NCI-H226 (cell line): ENCODE results near the gene PPIP5K1.

Experiments used
- DNase-seq: peaks from one replicate; pipeline ENCODE4 v3.0.0-alpha.2; 2015

PPIP5K1 gene

DNA sequence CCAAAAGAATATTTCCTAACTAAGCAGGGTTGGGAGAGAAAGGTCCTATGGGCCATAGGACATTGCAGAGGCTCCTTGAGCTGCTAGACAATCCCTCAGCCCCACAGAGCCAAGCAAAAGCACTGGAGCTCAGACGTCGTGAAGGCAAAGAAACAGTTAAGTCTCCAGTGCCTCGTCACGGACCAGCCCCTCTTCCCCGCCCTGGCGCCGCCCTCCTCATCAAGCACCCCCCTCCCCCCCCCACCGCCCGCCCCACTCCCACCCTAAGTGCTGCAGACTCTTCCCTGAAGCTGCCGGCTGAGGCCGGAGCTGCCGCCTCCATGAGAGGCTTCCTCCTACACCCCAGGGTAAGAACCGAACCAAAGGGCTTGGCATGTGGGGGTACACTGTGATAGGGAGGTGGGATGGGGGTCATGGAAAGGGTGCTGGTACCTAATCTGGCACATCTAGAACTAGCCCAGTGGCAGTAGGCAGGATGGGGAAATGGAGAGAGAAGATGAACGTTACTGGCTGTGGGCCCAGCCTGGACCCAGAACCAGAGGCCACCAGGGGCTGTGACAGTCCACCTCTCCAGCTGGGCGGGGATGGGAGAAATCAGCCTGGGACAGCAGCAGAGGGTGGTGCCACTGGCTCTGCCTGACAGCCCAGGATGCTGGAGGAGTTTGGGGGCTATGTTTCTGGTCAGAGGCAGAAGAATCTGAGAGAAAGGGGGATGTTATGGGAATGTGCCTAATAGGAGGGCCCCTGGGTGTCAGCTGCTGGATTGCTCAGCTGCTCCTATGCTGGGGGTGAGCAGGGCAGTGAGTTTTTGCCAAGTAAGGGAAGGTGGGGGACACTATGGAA is 72.4 kb downstream of the PPIP5K1 start, which contains the start of gene MAP1A:
Gene MAP1A (plus strand): TSS at position 255 of the 843 bp plus-strand sequence. CDS start 3,866 bp downstream, outside the sequence.
- no peak for DNase-seq

GRCh38 chr15:43516801-43517353 is 73.1 kb downstream of the PPIP5K1 start:
- no peak for DNase-seq

DNA sequence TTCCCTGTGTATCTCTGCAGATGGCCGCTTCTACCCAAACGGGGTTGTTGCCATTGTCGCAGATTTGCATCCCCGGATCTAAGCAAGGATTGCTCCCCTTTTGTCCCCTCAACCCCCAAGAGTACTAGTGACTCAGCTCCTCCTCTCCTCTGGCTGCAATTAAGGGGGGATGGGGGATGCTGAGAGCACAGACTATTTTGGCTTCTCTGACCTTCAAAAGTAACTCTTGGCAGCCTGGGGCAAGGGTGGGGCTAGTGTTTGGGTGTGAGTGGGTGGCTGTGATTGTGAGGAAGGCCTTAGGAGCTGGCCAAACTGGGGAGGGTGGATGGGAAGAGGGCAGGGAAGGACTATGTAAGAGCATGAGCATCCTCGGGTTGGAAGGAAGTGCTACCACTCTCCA is 73.8 kb downstream of the PPIP5K1 start:
- DNase-seq = no peak

DNA sequence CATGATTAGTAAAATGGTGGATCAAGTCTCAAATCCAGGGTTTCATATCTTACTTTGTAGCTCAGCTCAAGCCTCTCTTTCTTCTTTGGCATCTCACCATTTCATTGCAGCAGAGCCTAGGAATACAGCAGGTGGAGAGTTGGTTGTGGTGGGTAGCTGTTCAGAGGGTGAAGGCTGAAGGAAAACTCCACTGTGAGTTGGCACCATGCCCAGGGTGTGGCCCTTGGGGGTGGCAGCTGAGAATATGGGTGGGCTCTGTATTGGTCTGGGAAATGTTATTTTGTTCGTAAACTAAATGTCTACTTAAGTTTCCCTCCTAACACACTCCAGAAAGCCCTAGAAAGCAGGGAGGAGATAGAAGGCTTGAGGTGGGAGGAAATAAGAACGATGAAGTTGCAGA is 74.3 kb downstream of the PPIP5K1 start:
- no peak for DNase-seq

DNA sequence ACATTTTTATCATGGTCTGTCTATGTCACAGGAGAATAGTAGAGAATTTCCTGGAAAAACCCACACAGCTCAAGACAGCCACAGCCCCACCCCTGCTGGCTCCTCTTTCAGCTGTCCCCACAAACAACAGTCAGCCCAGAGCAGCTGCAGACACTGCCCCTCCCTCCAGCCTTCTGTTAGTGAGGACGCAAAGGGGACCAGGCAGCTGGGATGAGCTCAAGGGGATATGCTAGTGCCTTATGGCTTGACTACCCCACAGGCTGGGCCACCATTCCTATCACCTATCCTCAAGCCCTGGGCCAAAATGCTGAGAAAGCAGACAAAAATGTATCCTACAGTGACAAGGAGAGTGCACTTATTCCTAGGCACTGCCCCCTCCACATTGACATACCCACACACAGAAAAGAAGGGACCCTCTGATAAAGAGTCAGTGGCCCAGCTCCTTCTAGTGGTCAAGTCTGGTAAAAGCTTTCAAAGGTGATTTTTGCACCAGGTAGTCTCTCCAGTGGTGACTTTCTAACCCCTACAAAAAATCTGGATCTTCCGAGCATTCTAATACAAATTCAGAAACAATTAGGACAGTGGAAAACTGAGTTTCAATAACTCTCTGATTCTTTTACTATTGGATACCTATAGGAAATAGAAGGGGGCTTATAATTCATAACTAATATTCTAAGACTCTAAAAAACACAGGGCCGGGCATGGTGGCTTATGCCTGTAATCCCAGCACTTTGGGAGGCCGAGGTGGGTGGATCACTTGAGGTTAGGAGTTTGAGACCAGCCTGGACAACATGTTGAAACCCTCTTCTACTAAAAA is 75.6 kb downstream of the PPIP5K1 start:
- DNase-seq = no peak

DNA sequence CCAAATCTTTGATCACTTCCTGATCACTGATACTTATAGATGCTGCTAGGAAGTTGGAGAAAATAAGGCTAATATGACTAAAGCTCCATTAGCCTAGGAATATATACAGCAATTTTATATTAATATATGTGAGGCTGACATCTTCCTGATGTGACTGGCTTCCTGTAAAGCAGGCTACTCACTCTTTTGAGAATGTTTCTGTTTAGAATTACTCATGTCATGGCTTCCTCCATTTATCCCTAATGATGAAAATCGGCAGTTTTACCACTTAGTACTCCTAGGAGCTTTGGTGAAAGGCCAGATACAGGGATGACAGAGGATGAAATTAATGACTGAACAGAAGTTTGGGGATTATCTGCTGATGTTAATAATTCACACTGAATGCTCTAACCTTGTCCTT is 76.5 kb downstream of the PPIP5K1 start:
- no peak for DNase-seq

DNA sequence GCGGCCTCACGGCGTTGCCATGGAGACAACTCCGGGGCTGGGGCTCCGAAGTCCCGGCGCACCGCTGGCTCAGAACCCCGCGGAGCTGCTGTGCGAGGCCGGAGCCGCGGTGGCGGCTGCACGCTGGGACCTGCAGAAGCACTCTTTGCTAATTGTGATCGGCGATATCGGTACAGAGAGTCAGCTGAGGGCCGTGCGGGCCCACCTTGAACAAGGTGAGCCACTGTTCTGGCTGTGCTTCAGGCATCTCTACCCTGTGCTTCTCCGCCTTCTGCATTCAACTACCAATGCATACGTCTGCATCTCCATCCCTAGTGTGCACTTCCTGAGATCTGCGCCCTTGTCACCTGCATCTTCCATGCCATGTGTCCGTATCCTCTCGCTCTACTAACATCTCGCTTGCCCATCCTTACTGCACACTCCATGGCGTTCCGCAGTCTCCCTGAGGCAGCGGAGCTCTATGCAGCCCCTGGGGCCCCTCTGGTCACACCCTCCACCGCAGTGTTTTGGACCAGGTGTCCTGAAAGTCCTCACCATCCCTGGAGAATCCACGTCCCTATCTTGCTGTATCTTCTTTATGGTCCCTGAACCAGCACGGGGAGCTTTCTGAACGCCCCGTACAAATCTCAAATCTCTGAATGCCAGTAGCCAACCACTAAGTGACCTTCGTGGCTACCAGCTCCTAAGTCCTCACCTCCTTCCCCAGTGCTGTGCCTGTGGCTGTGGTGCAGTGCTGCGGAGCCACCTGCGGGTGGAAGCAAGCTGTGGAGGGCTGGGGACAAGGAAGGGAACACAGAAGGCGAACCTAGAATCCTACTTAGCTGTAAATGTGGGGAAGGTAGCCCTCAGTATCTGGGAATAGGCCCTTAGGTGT is 78.8 kb downstream of the PPIP5K1 start:
- no peak for DNase-seq

- DNase-seq = peak; percentile 92
Measured at GRCh38 chr15:43510200-43511011, 79.6 kb downstream of the PPIP5K1 start.

DNA sequence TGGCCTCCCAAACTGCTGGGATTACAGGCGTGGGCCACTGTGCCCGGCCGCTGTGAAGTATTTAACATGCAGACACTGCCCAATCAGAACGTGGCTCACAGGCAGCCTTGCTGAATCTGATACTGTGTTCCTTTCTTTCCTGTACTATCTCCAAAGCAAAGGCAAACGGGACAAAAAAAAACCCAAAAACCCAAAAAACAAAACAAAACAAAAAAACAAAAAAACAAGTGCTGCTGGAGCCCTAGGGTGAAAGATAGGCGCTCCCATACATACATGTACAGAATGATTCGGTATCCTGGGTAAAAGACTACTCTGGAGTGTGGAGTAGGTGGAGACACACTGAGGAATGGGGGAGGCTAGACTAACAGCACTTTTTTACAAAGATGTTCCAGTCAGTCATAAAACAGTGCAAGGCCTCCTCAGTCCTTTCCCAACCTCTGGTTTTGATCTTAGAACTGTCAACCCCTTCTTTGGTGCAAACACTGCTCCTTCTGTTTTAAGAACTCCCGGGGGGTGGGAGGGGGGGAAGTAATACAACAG is 80.3 kb downstream of the PPIP5K1 start:
- no peak for DNase-seq

DNA sequence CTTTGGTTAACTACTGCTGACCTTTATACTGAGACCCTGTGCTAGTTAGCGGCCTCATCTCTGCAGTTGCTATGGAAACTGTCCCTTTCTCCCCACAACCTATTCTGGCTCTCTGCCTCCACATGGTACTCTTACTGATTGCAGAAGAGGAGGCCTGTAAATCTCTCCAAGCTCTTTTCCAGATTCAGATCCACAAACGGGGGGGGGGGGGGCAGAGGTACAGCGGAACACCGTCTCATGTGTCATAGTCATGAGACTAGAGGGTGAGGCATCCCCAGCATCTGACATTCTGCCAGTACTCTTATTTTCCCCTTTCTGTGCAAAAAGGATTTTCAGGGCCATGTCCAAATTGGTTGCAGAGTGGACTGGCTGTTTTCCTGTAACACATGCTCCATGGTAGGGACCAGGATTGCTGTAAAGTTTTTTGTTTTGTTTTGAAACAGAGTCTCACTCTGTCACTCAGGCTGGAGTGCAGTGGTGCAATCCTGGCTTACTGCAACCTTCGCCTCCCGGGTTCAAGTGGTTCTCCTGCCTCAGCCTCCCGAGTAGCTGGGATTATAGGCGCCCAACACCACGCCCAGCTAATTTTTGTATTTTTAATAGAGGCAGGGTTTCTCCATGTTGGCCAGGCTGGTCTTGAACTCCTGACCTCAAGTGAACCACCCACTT is 80.9 kb downstream of the PPIP5K1 start:
- no peak for DNase-seq

GRCh38 chr15:43508421-43508820 is 81.6 kb downstream of the PPIP5K1 start:
- no peak for DNase-seq

DNA sequence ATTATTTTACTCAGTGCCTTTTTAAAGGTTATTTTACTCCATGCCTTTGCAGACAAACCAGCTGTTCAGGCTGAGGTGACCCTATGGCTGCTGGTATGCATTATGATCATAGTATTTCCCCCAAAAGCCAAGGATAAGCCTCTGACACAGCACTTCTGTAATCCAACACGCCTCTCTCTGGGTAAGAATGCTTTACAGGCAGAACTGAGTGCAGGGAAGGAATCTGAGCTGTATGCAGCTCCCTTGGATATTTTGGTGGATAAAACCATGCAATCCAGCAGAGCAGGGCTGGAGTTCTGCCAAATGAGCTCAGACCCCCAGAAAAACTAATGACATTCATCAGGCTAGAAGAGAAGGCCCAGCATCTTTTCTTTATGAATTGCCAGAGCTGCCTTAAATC is 84.3 kb downstream of the PPIP5K1 start:
- no peak for DNase-seq

DNA sequence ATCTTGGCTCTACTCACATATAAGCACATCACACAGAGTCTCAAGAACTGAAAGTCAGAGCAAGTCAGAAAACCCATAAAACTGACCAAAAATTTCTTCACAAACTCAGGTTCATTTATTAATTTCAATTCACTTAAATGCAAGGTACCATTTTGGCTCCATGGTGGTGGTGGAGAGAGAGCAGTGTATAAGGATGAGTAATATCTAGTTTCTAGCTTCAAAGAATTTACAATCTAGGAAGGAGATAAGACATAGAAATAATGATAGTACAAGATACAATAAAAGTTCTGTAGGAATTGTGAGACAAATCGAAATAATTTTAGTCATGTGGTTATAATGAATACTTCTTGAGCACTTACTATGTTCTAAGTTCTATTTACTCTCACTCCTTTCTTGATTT is 90.4 kb downstream of the PPIP5K1 start:
- DNase-seq = no peak

DNA sequence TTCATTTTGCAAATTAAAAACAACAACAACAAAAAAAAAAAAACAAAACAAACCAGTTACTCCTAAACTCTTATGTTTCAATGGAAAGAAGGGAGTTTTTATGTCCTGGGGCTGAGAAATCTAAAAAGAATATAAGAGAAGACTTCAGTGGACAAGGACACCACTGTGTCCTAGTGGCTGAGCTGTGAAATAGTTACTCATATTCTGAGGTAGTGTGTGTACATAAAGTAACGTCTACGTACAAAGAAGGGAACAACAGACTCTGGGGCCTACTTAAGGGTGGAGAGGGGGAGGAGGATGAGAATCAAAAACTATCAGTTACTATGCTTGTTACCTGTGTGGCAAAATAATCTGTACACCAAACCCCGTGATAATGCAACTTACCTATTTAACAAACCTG is 91.0 kb downstream of the PPIP5K1 start:
- no peak for DNase-seq

DNA sequence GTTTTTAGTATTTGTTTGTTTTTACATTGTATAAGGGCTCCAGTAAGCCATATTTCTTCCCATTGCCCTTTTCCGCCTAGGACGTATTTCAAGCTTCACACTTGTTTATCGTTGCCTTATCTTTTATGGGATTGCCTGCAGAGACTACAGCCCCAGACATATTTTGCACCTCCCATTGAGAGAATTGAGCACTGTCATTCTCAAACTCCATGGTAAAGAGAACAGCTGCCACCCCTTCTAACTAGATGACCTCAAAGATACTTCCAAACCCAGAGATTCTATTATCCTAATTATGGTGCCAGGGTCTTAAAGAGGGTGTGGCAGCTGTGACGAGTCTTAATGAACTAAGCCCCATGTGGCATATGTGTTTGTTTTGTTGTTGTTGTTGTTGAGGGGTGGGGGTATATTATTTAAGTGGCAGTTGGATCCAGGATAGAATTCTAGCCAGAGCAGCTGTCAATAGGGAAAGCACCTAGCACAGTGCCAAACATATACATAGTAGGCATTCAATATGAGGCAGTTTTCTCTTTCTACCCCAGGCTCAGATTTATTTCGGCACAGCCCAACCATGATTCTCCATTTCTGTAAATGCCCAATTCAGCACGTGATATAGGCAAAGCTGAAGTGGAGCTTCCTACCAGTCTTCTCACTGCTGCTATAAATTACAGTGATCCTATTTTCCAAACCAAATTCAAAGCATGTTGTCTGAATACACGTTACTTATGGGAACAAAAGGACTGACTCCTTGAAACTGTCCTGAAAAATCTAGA is 96.1 kb downstream of the PPIP5K1 start:
- DNase-seq = no peak

GRCh38 chr15:43492673-43493601 is 97.1 kb downstream of the PPIP5K1 start, which contains the start of gene TP53BP1:
TSS of gene TP53BP1 (minus strand) at chr15:43493156. CDS start at chr15:43493043, 113 bp downstream.
- peak; percentile 81 for DNase-seq

- DNase-seq = no peak
Measured at GRCh38 chr15:43492266-43492665, 97.7 kb downstream of the PPIP5K1 start.

GRCh38 chr15:43489191-43489590 is 100.8 kb downstream of the PPIP5K1 start:
- DNase-seq = no peak

GRCh38 chr15:43488790-43489189 is 101.2 kb downstream of the PPIP5K1 start:
- no peak for DNase-seq
